ENCODE measurements around the gene EREG. TPM values are rescaled to one million over a fixed set of nuclear protein-coding genes. Genes with fewer than 3 reads are reported as not detected.

Gene EREG
- total RNA-seq, 4 donors from 2014 or later: 9.4 to 63.8 (median 31.6) TPM

DNA sequence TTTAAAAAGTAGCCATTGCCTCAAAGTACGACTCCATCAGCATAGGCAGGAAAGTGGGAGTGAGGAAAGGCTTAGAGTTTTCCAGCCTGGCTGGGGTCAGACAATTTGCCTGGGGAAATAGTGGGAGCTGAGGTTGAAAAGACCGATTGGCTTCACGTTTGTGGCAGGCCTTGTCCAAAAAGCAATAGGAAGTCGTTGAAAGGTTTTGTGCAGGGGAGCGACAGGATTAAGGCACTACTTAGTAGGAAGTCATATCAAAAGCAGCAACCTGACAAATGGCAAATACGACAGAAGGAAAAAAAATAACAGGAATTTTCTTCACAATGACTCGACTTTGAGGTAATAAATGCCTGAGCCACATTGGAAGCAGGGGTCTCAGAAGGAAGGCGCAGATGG is 691 bp upstream of the EREG start:
- TF ChIP-seq, protein P1, sequence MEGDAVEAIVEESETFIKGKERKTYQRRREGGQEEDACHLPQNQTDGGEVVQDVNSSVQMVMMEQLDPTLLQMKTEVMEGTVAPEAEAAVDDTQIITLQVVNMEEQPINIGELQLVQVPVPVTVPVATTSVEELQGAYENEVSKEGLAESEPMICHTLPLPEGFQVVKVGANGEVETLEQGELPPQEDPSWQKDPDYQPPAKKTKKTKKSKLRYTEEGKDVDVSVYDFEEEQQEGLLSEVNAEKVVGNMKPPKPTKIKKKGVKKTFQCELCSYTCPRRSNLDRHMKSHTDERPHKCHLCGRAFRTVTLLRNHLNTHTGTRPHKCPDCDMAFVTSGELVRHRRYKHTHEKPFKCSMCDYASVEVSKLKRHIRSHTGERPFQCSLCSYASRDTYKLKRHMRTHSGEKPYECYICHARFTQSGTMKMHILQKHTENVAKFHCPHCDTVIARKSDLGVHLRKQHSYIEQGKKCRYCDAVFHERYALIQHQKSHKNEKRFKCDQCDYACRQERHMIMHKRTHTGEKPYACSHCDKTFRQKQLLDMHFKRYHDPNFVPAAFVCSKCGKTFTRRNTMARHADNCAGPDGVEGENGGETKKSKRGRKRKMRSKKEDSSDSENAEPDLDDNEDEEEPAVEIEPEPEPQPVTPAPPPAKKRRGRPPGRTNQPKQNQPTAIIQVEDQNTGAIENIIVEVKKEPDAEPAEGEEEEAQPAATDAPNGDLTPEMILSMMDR (IDR thresholded peaks at IDR 0.05): no peak
- TF ChIP-seq EP300 (IDR thresholded peaks at IDR 0.05) (no peak), POLR2AphosphoS5 (IDR thresholded peaks at IDR 0.05) (no peak)
- no peak for DNase-seq (ENCODE audit: low spot score in 2 of 2)
- no peak overlapping the region for H3K4me3 ChIP-seq
- H3K27me3 ChIP-seq: peaks cover 21% of the 10 kb centered on the region
- no peaks in the 10 kb centered on the region for H3K36me3 ChIP-seq
- H3K9me3 ChIP-seq: no peaks in the 10 kb centered on the region
- H3K27ac ChIP-seq: no peak overlapping the region
- WGBS: 40% methylated on average over 8 of the region's 8 CpGs
- H3K4me1 ChIP-seq: peaks cover 13% of the 10 kb centered on the region

DNA sequence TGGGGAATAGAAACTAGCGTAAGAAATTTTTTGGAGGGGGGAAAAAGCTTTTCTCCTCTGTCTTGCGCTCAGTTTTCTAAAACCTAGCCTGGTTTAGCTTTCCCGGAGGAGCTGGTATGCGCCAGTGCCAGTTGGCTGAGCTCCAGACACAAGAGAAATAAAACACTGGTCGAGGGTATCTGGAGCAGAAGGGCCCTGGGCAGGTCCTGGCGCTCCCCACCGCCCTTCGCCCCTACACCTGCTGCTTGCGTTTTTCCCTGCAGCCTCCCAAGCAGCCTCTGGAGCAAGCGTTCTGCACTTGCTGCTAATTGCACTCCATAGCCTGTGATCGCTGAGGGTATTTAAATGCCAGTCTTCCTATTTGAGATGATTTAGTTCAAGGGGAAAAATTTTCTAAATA is 816 bp downstream of the EREG start:
- 8% methylated on average over 11 of the region's 11 CpGs for WGBS
- H3K9me3 ChIP-seq: no peaks in the 10 kb centered on the region
- H3K4me1 ChIP-seq: peaks cover 13% of the 10 kb centered on the region
- no peaks in the 10 kb centered on the region for H3K36me3 ChIP-seq
- DNase-seq (ENCODE audit: low spot score in 2 of 2): no peak
- peaks cover 21% of the 10 kb centered on the region for H3K27me3 ChIP-seq
- no peak overlapping the region for H3K27ac ChIP-seq
- peak overlapping the region; percentile 49 for H3K4me3 ChIP-seq
- TF ChIP-seq, protein P1 (IDR thresholded peaks at IDR 0.05): no peak
- TF ChIP-seq POLR2A (IDR thresholded peaks at IDR 0.05): no peak
- no peak for TF ChIP-seq EP300 (IDR thresholded peaks at IDR 0.05)
- TF ChIP-seq POLR2AphosphoS5 (IDR thresholded peaks at IDR 0.05): no peak

DNA sequence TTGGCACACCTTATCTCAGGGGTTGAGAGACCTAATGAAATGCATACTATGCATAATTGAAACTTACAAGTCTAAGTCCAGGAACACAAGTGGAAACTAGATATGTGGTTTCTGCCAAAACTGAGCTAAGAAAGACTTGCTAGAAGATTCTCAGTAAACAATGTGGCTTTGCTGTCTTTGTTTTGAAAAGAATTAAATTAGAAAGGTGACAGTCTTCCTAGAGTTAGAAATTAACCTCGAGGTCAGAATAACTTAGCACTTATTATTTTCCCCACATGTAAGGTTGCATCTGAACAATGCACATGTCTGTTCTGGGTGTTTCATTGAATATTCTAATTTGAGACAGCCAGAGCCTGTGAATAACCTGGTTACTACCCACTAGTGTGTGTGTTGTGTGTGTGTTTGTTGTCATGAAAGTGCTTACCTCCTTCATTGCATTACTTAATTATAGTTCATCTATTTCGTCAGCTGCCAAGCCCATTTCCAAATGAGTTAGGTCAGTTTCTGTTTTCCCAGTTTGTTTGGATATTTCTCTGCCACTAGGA is 1.5 kb downstream of the EREG start:
- TF ChIP-seq, protein P1 (IDR thresholded peaks at IDR 0.05): no peak
- TF ChIP-seq POLR2AphosphoS5 (IDR thresholded peaks at IDR 0.05) (no peak), POLR2A (IDR thresholded peaks at IDR 0.05) (no peak), EP300 (IDR thresholded peaks at IDR 0.05) (no peak)
- Histone ChIP-seq H3K36me3 (no peaks in the 10 kb centered on the region), H3K4me3 (no peak overlapping the region), H3K27ac (no peak overlapping the region), H3K27me3 (peaks cover 21% of the 10 kb centered on the region), H3K9me3 (no peaks in the 10 kb centered on the region), H3K4me1 (peaks cover 13% of the 10 kb centered on the region)
- 31% methylated on average over 2 of the region's 2 CpGs for WGBS
- no peak for DNase-seq (ENCODE audit: low spot score in 2 of 2)

DNA sequence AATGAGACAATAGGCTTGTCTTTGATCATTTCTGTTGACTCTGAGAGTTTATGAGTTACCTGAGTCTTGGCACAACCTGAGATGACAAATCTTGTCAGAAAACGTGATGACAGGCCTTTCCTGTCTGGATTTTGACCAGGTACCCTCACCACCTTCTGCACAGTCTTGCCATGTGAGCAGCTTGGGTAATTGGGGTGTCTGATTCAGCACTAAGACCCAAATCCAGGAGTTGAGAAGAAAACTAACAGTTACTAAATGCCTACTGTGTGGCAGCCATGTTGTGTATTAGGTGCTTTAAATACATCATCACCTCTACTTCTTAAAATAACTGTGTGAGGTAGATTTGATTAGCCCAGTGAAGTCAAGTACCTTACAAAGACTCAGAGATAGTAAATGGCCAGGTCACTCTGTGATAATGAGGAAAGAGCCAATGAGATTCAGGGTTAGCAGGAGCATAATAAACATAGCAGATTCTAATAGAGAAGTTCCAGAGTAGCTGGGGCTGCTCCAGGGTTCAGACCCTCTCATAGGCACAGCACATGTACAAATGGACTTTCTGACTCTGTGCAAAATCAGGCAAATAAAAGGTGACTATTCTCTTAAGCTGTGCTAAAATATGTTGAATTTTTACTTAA is 2.8 kb downstream of the EREG start:
- DNase-seq (ENCODE audit: low spot score in 2 of 2): no peak
- 33% methylated on average over 1 of the region's 1 CpG for WGBS
- H3K27ac ChIP-seq: no peak overlapping the region
- no peak overlapping the region for H3K4me3 ChIP-seq
- TF ChIP-seq EP300 (IDR thresholded peaks at IDR 0.05): no peak
- TF ChIP-seq, protein P1 (IDR thresholded peaks at IDR 0.05): no peak
- no peak for TF ChIP-seq POLR2A (IDR thresholded peaks at IDR 0.05)
- TF ChIP-seq POLR2AphosphoS5 (IDR thresholded peaks at IDR 0.05): no peak
- peaks cover 21% of the 10 kb centered on the region for H3K27me3 ChIP-seq
- no peaks in the 10 kb centered on the region for H3K36me3 ChIP-seq
- H3K4me1 ChIP-seq: peaks cover 13% of the 10 kb centered on the region
- H3K9me3 ChIP-seq: no peaks in the 10 kb centered on the region

DNA sequence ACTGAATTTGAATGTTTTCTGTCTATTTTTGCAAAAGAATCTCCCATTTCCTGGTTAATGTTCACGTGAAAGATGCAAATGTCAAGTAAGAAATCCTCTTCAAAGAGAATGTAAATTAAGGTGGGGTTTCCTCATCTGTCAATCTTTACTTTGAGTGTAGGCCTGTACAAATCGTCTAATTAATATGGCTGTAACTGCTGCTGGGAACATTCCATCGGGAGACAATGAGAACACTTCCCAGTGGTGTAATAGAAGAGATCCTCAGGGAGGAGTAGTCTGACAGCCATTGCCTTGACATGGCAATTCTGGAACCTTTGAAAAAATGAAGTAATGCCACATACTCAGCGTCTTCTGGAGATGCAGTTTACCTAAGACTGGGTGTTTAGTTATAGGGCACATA is 3.7 kb downstream of the EREG start:
- 50% methylated on average over 4 of the region's 4 CpGs for WGBS
- H3K36me3 ChIP-seq: no peaks in the 10 kb centered on the region
- no peak for DNase-seq (ENCODE audit: low spot score in 2 of 2)
- peaks cover 21% of the 10 kb centered on the region for H3K27me3 ChIP-seq
- H3K9me3 ChIP-seq: no peaks in the 10 kb centered on the region
- TF ChIP-seq EP300 (IDR thresholded peaks at IDR 0.05): no peak
- TF ChIP-seq POLR2AphosphoS5 (IDR thresholded peaks at IDR 0.05): no peak
- TF ChIP-seq, protein P1 (IDR thresholded peaks at IDR 0.05): no peak
- H3K27ac ChIP-seq: no peak overlapping the region
- peaks cover 13% of the 10 kb centered on the region for H3K4me1 ChIP-seq
- no peak overlapping the region for H3K4me3 ChIP-seq

All from suprapubic skin (tissue), 4 donors.